Liver (tissue), 9 donors: ENCODE data around the gene ZFAND2A. TPM values are rescaled to one million over a fixed set of nuclear protein-coding genes. Genes with fewer than 3 reads are reported as not detected.
"Not testable (repeated sequence)": the region's sequence is repeated elsewhere in the genome, so short reads cannot be mapped to it uniquely, and the experiment has no call there.

Source experiments
- DNase-seq: peaks from one replicate; pipeline ENCODE4 v3.0.0-alpha.2; 2017; ENCODE audit warnings: low spot score
- H3K27ac ChIP-seq, 2 donors: one replicate each; pipeline ENCODE4 v1.7.0; 2013; ENCODE audit warnings: inconsistent platforms in 2 of 2, low read length in 2 of 2, control low read depth in 1 of 2, low read depth in 1 of 2, mild to moderate bottlenecking in 1 of 2
- H3K27me3 ChIP-seq, 4 donors: one replicate each; pipeline versions ENCODE4 v1.6.1 to v1.7.0; 2013; ENCODE audit warnings: low read length in 3 of 4, inconsistent platforms in 1 of 4, mild to moderate bottlenecking in 1 of 4, moderate library complexity in 1 of 4; ENCODE audit not compliant: control insufficient read depth in 4 of 4, insufficient read depth in 4 of 4
- H3K36me3 ChIP-seq, 4 donors: one replicate each; pipeline versions ENCODE4 v1.6.1 to v1.7.0; 2013; ENCODE audit warnings: low read length in 3 of 4, mild to moderate bottlenecking in 3 of 4, low read depth in 1 of 4, moderate library complexity in 1 of 4; ENCODE audit not compliant: control insufficient read depth in 4 of 4, insufficient read depth in 3 of 4
- H3K4me1 ChIP-seq, 4 donors: one replicate each; pipeline versions ENCODE4 v1.6.1 to v1.7.0; 2013; ENCODE audit warnings: low read length in 3 of 4, mild to moderate bottlenecking in 3 of 4, moderate library complexity in 1 of 4; ENCODE audit not compliant: control insufficient read depth in 4 of 4, insufficient read depth in 4 of 4
- H3K4me3 ChIP-seq, 3 donors: one replicate each; pipeline versions ENCODE4 v1.6.1 to v1.7.0; 2013; ENCODE audit warnings: low read length in 3 of 3, control low read depth in 1 of 3, low read depth in 1 of 3, mild to moderate bottlenecking in 1 of 3
- H3K9ac ChIP-seq, 2 donors: one replicate each; pipeline ENCODE4 v1.7.0; 2013; ENCODE audit warnings: low read length in 2 of 2, mild to moderate bottlenecking in 2 of 2, moderate library complexity in 2 of 2, control low read depth in 1 of 2, low read depth in 1 of 2
- H3K9me3 ChIP-seq, 4 donors: one replicate each; pipeline versions ENCODE4 v1.6.1 to v1.7.0; 2013; ENCODE audit warnings: low read length in 3 of 4; ENCODE audit not compliant: control insufficient read depth in 4 of 4
- ATF3 ChIP-seq: IDR thresholded peaks from 2 replicates; pipeline ENCODE4 v1.6.1; 2016; ENCODE audit warnings: antibody characterized with exemption
- CTCF ChIP-seq: fragments of 150-350 bp; IDR thresholded peaks from 2 replicates; pipeline ENCODE4 v1.5.1; 2017; ENCODE audit warnings: improper control_type of control experiment, low read depth, low read length; ENCODE audit not compliant: missing input control
- EGR1 ChIP-seq, 2 donors: IDR thresholded peaks; 2 replicates each; pipeline ENCODE4 v1.6.1; 2016 to 2018; ENCODE audit warnings: antibody characterized with exemption in 2 of 2, low read depth in 2 of 2
- FOXA1 ChIP-seq: IDR thresholded peaks from 2 replicates; pipeline ENCODE4 v1.6.1; 2016; ENCODE audit warnings: antibody characterized with exemption
- FOXA2 ChIP-seq: IDR thresholded peaks from 2 replicates; pipeline ENCODE4 v1.6.1; 2016; ENCODE audit warnings: antibody characterized with exemption
- HNF4A ChIP-seq, 2 donors: conservative IDR thresholded peaks; 2 replicates each; pipeline ENCODE4 v1.6.1; 2016; ENCODE audit warnings: antibody characterized with exemption in 2 of 2, mild to moderate bottlenecking in 2 of 2
- HNF4G ChIP-seq: IDR thresholded peaks from 2 replicates; pipeline ENCODE4 v1.6.1; 2016; ENCODE audit warnings: antibody characterized with exemption
- JUND ChIP-seq, 2 donors: IDR thresholded peaks; 2 replicates each; pipeline ENCODE4 v1.6.1; 2016; ENCODE audit warnings: antibody characterized with exemption in 2 of 2
- MAX ChIP-seq: IDR thresholded peaks from 2 replicates; pipeline ENCODE4 v1.6.1; 2016; ENCODE audit warnings: antibody characterized with exemption
- NR2F2 ChIP-seq: IDR thresholded peaks from 2 replicates; pipeline ENCODE4 v1.6.1; 2016; ENCODE audit warnings: antibody characterized with exemption
- RAD21 ChIP-seq, 2 donors: IDR thresholded peaks; 2 replicates each; pipeline ENCODE4 v1.6.1; 2016; ENCODE audit warnings: antibody characterized with exemption in 2 of 2, mild to moderate bottlenecking in 2 of 2
- REST ChIP-seq: IDR thresholded peaks from 2 replicates; pipeline ENCODE4 v1.6.1; 2016; ENCODE audit warnings: antibody characterized with exemption, mild to moderate bottlenecking
- RXRA ChIP-seq, 2 donors: IDR thresholded peaks; 2 replicates each; pipeline ENCODE4 v1.6.1; 2017 to 2018; ENCODE audit warnings: antibody characterized with exemption in 2 of 2, mild to moderate bottlenecking in 1 of 2
- SP1 ChIP-seq: IDR thresholded peaks from 2 replicates; pipeline ENCODE4 v1.6.1; 2018; ENCODE audit warnings: antibody characterized with exemption, mild to moderate bottlenecking
- TAF1 ChIP-seq: conservative IDR thresholded peaks from 2 replicates; pipeline ENCODE4 v1.6.1; 2016; ENCODE audit warnings: antibody characterized with exemption, mild to moderate bottlenecking
- YY1 ChIP-seq: IDR thresholded peaks from 2 replicates; pipeline ENCODE4 v1.6.1; 2016; ENCODE audit warnings: antibody characterized with exemption, mild to moderate bottlenecking
- ZBTB33 ChIP-seq: IDR thresholded peaks from 2 replicates; pipeline ENCODE4 v1.6.1; 2016; ENCODE audit warnings: antibody characterized with exemption
- WGBS: extraction: QIAGEN DNeasy Blood & Tissue Kit; methylation state at CpG from one replicate; pipeline ENCODE4 v1.1.7; 2013; 5-methylcytosine and 5-hydroxymethylcytosine counted together
- polyA plus RNA-seq, 2 donors: library from polyadenylated mRNA; stranded (reverse) in 1 of 2; unstranded in 1 of 2; fragments of 200-250 nt in 1 of 2; fragments of >200 nt in 1 of 2; fragmentation: Nextera tagmentation in 1 of 2; extraction: Ambion mirVana in 1 of 2; gene quantifications; one replicate each; pipeline versions ENCODE4 v1.2.1 to v1.2.3, GENCODE V29; 2013 to 2015
- total RNA-seq, 2 donors: library from RNA; depleted of rRNA; stranded (reverse); fragments of >200 nt; gene quantifications; one replicate each; pipeline ENCODE4 v1.2.3, GENCODE V29; 2014
- donor health status: healthy.
- donor health status: healthy.
- donor health status: healthy.
- donor health status: healthy.
- donor health status: healthy.

ZFAND2A gene
- total and polyA plus RNA-seq, 4 donors: 12.5 to 53.3 (median 33.5) TPM

GRCh38 chr7:1205742-1206141, 45.7 kb upstream of the ZFAND2A start:
- H3K27me3 ChIP-seq, H3K36me3 ChIP-seq, H3K4me1 ChIP-seq, H3K9me3 ChIP-seq, H3K4me3 ChIP-seq, DNase-seq, H3K9ac ChIP-seq, H3K27ac ChIP-seq: not testable (repeated sequence)
- WGBS: 90% methylated on average over 7 of the region's 7 CpGs

GRCh38 chr7:1204460-1205140, 44.6 kb upstream of the ZFAND2A start:
- Histone ChIP-seq H3K4me3 (no peak overlapping the region), H3K27ac (no peak overlapping the region), H3K27me3 (peaks cover 0 to 2% (median 0%) of the 10 kb centered on the region in 4 donors), H3K9ac (no peak overlapping the region), H3K36me3 (no peaks in the 10 kb centered on the region), H3K9me3 (no peaks in the 10 kb centered on the region), H3K4me1 (no peaks in the 10 kb centered on the region)
- no peak for TF ChIP-seq RXRA (IDR thresholded peaks at IDR 0.05)
- TF ChIP-seq HNF4G: no peak
- TF ChIP-seq MAX: no peak
- TF ChIP-seq RAD21 (IDR thresholded peaks at IDR 0.05): no peak
- TF ChIP-seq TAF1: no peak
- TF ChIP-seq FOXA2: no peak
- TF ChIP-seq CTCF: no peak
- no peak for DNase-seq
- WGBS: 68% methylated on average over 19 of the region's 19 CpGs

GRCh38 chr7:1202914-1203313, 42.9 kb upstream of the ZFAND2A start:
- not testable (repeated sequence) for H3K4me3 ChIP-seq, H3K9ac ChIP-seq, H3K27ac ChIP-seq, H3K4me1 ChIP-seq, DNase-seq, H3K36me3 ChIP-seq, H3K9me3 ChIP-seq, H3K27me3 ChIP-seq
- WGBS: 92% methylated on average over 6 of the region's 6 CpGs

GRCh38 chr7:1201916-1202315, 41.9 kb upstream of the ZFAND2A start:
- TF ChIP-seq FOXA1 (no peak), ZBTB33 (no peak), NR2F2 (no peak), REST (no peak), JUND (IDR thresholded peaks at IDR 0.05) (no peak), HNF4A (conservative IDR thresholded peaks at IDR 0.05) (no peak), EGR1 (IDR thresholded peaks at IDR 0.05; ENCODE audit: low read depth in 2 of 2) (no peak), HNF4G (no peak), YY1 (no peak), FOXA2 (no peak), TAF1 (no peak), SP1 (no peak), RAD21 (IDR thresholded peaks at IDR 0.05) (no peak), RXRA (IDR thresholded peaks at IDR 0.05) (no peak), ATF3 (no peak)
- Histone ChIP-seq H3K4me1 (no peaks in the 10 kb centered on the region), H3K36me3 (no peaks in the 10 kb centered on the region), H3K4me3 (no peak overlapping the region), H3K9ac (no peak overlapping the region), H3K27ac (no peak overlapping the region), H3K9me3 (no peaks in the 10 kb centered on the region), H3K27me3 (peaks cover 0 to 2% (median 0%) of the 10 kb centered on the region in 4 donors)
- no peak for DNase-seq
- WGBS: 78% methylated on average over 15 of the region's 15 CpGs
